ENCODE measurements around the gene OBP2B.

DNA sequence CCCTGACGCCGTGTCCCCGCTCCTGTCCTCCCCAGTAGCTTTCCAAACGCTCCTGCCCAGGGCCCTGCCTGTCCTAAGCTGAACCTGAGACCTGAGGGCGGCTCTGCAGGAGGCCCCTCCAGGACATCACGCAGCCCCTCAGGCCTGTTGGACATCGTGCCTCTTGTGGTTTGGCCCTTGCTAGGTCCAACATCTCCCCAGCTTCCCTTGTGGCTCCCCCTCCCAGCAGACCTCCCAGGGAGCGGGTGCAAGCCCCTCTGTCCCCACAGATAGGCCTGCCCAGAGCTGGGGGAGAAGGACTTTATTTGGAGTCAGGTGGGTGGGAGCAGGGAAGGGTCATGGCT, 4.1 kb downstream of the OBP2B start:
- no peak for TF ChIP-seq CTCF (IDR thresholded peaks at IDR 0.05)
- no peak for TF ChIP-seq POLR2AphosphoS5 (IDR thresholded peaks at IDR 0.05)

Data from sigmoid colon (tissue), 4 donors.